ENCODE measurements around the gene CACNA1S. TPM values are rescaled to one million over a fixed set of nuclear protein-coding genes. Genes with fewer than 3 reads are reported as not detected.
A peak's percentile ranks its signal among the peaks of the same experiment; 100 is the strongest.

The CACNA1S gene
- total RNA-seq, 2 experiments from 2014 or later, result not detected

- peaks cover under 1% of the 10 kb centered on the region for H3K36me3 ChIP-seq (ENCODE audit: insufficient read depth, low read length)
- DNase-seq, result peak in 1 of 14 experiments; percentile 29
- TF ChIP-seq CTCF (IDR thresholded peaks at IDR 0.05), result no peak
Measured at GRCh38 chr1:201022493-201022819, 89.8 kb downstream of the CACNA1S start.

DNA sequence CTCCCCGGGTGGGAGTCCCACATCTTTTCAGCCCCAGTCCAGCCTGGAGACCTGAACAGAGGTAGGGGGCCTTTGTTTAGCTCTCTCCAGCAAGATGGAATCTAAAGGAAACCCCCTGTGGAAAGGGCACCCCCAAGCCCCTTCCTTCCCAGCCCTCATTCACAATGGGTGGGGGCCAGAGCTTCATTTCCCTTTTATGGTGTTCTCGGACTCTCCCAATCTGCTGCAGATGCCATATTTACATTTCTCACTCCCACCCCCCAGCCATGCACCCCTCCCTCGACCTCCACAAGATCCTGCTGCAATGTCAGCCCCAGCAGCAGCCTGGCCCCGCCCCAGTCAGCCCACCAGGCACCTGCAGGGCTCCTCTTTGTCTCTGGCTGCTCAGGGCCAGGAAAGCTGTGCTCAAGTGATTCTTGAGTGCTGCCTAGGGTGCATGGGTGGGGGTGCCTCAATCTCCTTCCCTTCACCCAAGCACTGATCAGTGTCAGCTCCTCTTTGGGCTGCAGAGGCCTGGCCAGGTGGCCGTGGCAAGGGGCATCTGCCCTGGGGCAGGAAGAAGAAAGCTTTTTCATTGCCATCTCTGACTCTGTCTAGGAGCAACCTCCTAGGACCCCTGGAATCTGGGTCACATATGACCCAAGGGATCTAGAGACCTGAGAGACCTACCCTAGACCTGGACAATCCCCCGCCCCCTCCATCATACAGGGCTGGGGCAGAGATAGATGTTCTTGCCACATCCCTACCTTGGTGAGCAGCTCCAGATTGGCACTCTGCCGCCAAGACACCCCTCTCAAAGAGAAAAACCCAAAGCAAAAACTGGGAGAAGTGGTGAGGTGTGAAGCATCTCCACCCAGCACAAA is 90.4 kb downstream of the CACNA1S start:
- H3K27me3 Mint-ChIP-seq, result no peaks in the 10 kb centered on the region
- Histone ChIP-seq H3K27ac (ENCODE audit: low read depth in 1 of 2, low read length in 2 of 2) (peak overlapping the region; percentile 80 to 90), H3K36me3 (ENCODE audit: insufficient read depth, low read length) (peaks cover 4% of the 10 kb centered on the region), H3K9me3 (ENCODE audit: control insufficient read depth in 1 of 2, insufficient read depth in 1 of 2, low read length in 2 of 2) (no peaks in the 10 kb centered on the region), H3K27me3 (ENCODE audit: control insufficient read depth in 1 of 2, insufficient read depth in 2 of 2, low read length in 2 of 2) (no peaks in the 10 kb centered on the region), H3K4me1 (ENCODE audit: insufficient read depth, low read length) (peaks cover 88% of the 10 kb centered on the region), H3K4me3 (ENCODE audit: low read length) (peak overlapping the region; percentile 67)
- DNase-seq, result peak in 4 of 14 experiments; percentile 15 to 32 (median 24)
- ChIA-PET CTCF (interaction anchor here (0.5 to 2.8 kb wide), 7 partner anchors 9 to 150 kb away, joined by 3 to 13 read pairs (median 4); no protein-coding TSS in a partner anchor), POLR2A (interaction anchor here (0.6 to 4.9 kb wide), 8 partner anchors 13 to 1140 kb away, joined by 3 to 22 read pairs (median 4); partner anchors contain the start of gene DDX59)
- intact Hi-C loops (cut with DNase I, micrococcal nuclease), result loop anchor here (5.0 to 10.0 kb wide), 5 partner anchors 93 to 607 kb away; partner anchors contain the start of genes CACNA1S (in 1 of the 2), CAMSAP2 (in 1 of the 2), DDX59 (in 1 of the 2) and ZNF281 (in 1 of the 2)
- peak overlapping the region; percentile 90 for H3K27ac Mint-ChIP-seq
- no peak for TF ChIP-seq CTCF (IDR thresholded peaks at IDR 0.05)
- no peak for ATAC-seq (ENCODE audit: poor library complexity)
- peak overlapping the region; percentile 94 for H3K4me3 Mint-ChIP-seq
- peaks cover 6% of the 10 kb centered on the region for H3K36me3 Mint-ChIP-seq (ENCODE audit: low read depth)
- peaks cover 90% of the 10 kb centered on the region for H3K4me1 Mint-ChIP-seq (ENCODE audit: low read depth)
- H3K9me3 Mint-ChIP-seq, result no peaks in the 10 kb centered on the region

More at GRCh38 chr1:201022493-201022819, 89.8 kb downstream of the CACNA1S start:
- ATAC-seq (ENCODE audit: poor library complexity), result no peak
- Mint-ChIP-seq H3K27ac (peak overlapping the region; percentile 90), H3K4me1 (ENCODE audit: low read depth) (peaks cover 87% of the 10 kb centered on the region), H3K9me3 (no peaks in the 10 kb centered on the region), H3K4me3 (peak overlapping the region; percentile 94), H3K27me3 (no peaks in the 10 kb centered on the region), H3K36me3 (ENCODE audit: low read depth) (peaks cover 6% of the 10 kb centered on the region)
- CTCF ChIA-PET, result interaction anchor here (1.2 to 1.4 kb wide), 3 partner anchors 13 to 50 kb away, joined by 4 to 5 read pairs (median 4); no protein-coding TSS in a partner anchor
- Histone ChIP-seq H3K27ac (ENCODE audit: low read depth in 1 of 2, low read length in 2 of 2) (peak overlapping the region; percentile 80 to 90), H3K27me3 (ENCODE audit: control insufficient read depth in 1 of 2, insufficient read depth in 2 of 2, low read length in 2 of 2) (no peaks in the 10 kb centered on the region), H3K4me1 (ENCODE audit: insufficient read depth, low read length) (peaks cover 83% of the 10 kb centered on the region), H3K9me3 (ENCODE audit: control insufficient read depth in 1 of 2, insufficient read depth in 1 of 2, low read length in 2 of 2) (no peaks in the 10 kb centered on the region), H3K4me3 (ENCODE audit: low read length) (peak overlapping the region; percentile 67)
- intact Hi-C loops (cut with DNase I, micrococcal nuclease), result loop anchor here (5.0 to 10.0 kb wide), 5 partner anchors 92 to 608 kb away; partner anchors contain the start of genes CACNA1S (in 1 of the 2), CAMSAP2 (in 1 of the 2), DDX59 (in 1 of the 2) and ZNF281 (in 1 of the 2)
- POLR2A ChIA-PET, result interaction anchor here (0.6 to 4.9 kb wide), 12 partner anchors 7 to 1140 kb away, joined by 3 to 22 read pairs (median 4); partner anchors contain the start of gene DDX59
